ENCODE results near the gene SH3BP2.
"Not testable (repeated sequence)": the region's sequence is repeated elsewhere in the genome, so short reads cannot be mapped to it uniquely, and the experiment has no call there.

SH3BP2 gene

GRCh38 chr4:2762486-2763370, 30.2 kb upstream of the SH3BP2 start:
- H3K36me3 ChIP-seq (ENCODE audit: control insufficient read depth in 1 of 2, insufficient read depth in 2 of 2, low read length in 2 of 2); H3K4me3 ChIP-seq (ENCODE audit: low read depth, low read length); H3K14ac ChIP-seq (ENCODE audit: low read length); H3K23ac ChIP-seq (ENCODE audit: low read length); H3K9me3 ChIP-seq (ENCODE audit: insufficient read depth, low read depth, low read length); H4K8ac ChIP-seq (ENCODE audit: low read depth, low read length); H3K79me2 ChIP-seq (ENCODE audit: control insufficient read depth, insufficient read depth, low read length, poor library complexity); H3K18ac ChIP-seq (ENCODE audit: low read length); H2BK12ac ChIP-seq (ENCODE audit: low read length); H3K9ac ChIP-seq (ENCODE audit: low read length); H2BK5ac ChIP-seq (ENCODE audit: low read depth, low read length, poor library complexity); H2AFZ ChIP-seq (ENCODE audit: insufficient read depth, low read length, poor library complexity); H3K4ac ChIP-seq (ENCODE audit: low read depth, low read length); H3K27ac ChIP-seq (ENCODE audit: low read depth, low read length); H4K12ac ChIP-seq (ENCODE audit: low read depth, low read length); H3K79me1 ChIP-seq (ENCODE audit: low read length); H3K4me2 ChIP-seq (ENCODE audit: low read length); H3K27me3 ChIP-seq (ENCODE audit: insufficient read depth, low read length); H3K4me1 ChIP-seq (ENCODE audit: control insufficient read depth in 1 of 2, insufficient read depth in 2 of 2, low read length in 2 of 2); H2AK5ac ChIP-seq (ENCODE audit: low read length); DNase-seq; H2BK120ac ChIP-seq (ENCODE audit: insufficient read depth, low read length, poor library complexity): not testable (repeated sequence)
- no CpG with 5 or more reads among the region's 42 CpGs for WGBS (ENCODE audit: extremely low coverage, insufficient coverage, insufficient read length)
- H4K91ac ChIP-seq (ENCODE audit: low read depth, low read length), result peak overlapping the region; percentile 28

- Histone ChIP-seq H2AFZ (ENCODE audit: insufficient read depth, low read length, poor library complexity) (peak overlapping the region; percentile 79), H3K4me1 (ENCODE audit: control insufficient read depth in 1 of 2, insufficient read depth in 2 of 2, low read length in 2 of 2) (peaks cover 1 to 2% of the 10 kb centered on the region in 2 experiments), H3K9ac (ENCODE audit: low read length) (no peak overlapping the region), H3K23ac (ENCODE audit: low read length) (no peak overlapping the region), H2AK5ac (ENCODE audit: low read length) (peak overlapping the region; percentile 28), H4K8ac (ENCODE audit: low read depth, low read length) (peak overlapping the region; percentile 84), H3K27me3 (ENCODE audit: insufficient read depth, low read length) (no peaks in the 10 kb centered on the region), H3K18ac (ENCODE audit: low read length) (peak overlapping the region; percentile 65), H2BK12ac (ENCODE audit: low read length) (peak overlapping the region; percentile 3), H3K14ac (ENCODE audit: low read length) (peak overlapping the region; percentile 81), H2BK5ac (ENCODE audit: low read depth, low read length, poor library complexity) (no peak overlapping the region), H3K79me2 (ENCODE audit: control insufficient read depth, insufficient read depth, low read length, poor library complexity) (no peaks in the 10 kb centered on the region), H3K4ac (ENCODE audit: low read depth, low read length) (no peak overlapping the region), H3K79me1 (ENCODE audit: low read length) (no peaks in the 10 kb centered on the region), H3K27ac (ENCODE audit: low read depth, low read length) (no peak overlapping the region), H3K36me3 (ENCODE audit: control insufficient read depth in 1 of 2, insufficient read depth in 2 of 2, low read length in 2 of 2) (no peaks in the 10 kb centered on the region), H3K9me3 (ENCODE audit: insufficient read depth, low read depth, low read length) (no peaks in the 10 kb centered on the region), H3K4me3 (ENCODE audit: low read depth, low read length) (no peak overlapping the region), H4K91ac (ENCODE audit: low read depth, low read length) (peak overlapping the region; percentile 80), H2BK120ac (ENCODE audit: insufficient read depth, low read length, poor library complexity) (peak overlapping the region; percentile 28), H4K12ac (ENCODE audit: low read depth, low read length) (peak overlapping the region; percentile 86), H3K4me2 (ENCODE audit: low read length) (peak overlapping the region; percentile 68)
- no peak for DNase-seq
- no CpG with 5 or more reads among the region's 23 CpGs for WGBS (ENCODE audit: extremely low coverage, insufficient coverage, insufficient read length)
Observed at GRCh38 chr4:2763511-2763967, 29.3 kb upstream of the SH3BP2 start.

- Histone ChIP-seq H3K4me2 (ENCODE audit: low read length) (no peak overlapping the region), H2BK12ac (ENCODE audit: low read length) (no peak overlapping the region), H3K79me1 (ENCODE audit: low read length) (no peaks in the 10 kb centered on the region), H3K36me3 (ENCODE audit: control insufficient read depth in 1 of 2, insufficient read depth in 2 of 2, low read length in 2 of 2) (no peaks in the 10 kb centered on the region), H3K27me3 (ENCODE audit: insufficient read depth, low read length) (no peaks in the 10 kb centered on the region), H3K9me3 (ENCODE audit: insufficient read depth, low read depth, low read length) (no peaks in the 10 kb centered on the region), H2BK120ac (ENCODE audit: insufficient read depth, low read length, poor library complexity) (no peak overlapping the region), H2AK5ac (ENCODE audit: low read length) (no peak overlapping the region), H3K18ac (ENCODE audit: low read length) (no peak overlapping the region), H4K8ac (ENCODE audit: low read depth, low read length) (no peak overlapping the region), H2AFZ (ENCODE audit: insufficient read depth, low read length, poor library complexity) (no peak overlapping the region), H4K12ac (ENCODE audit: low read depth, low read length) (no peak overlapping the region), H3K79me2 (ENCODE audit: control insufficient read depth, insufficient read depth, low read length, poor library complexity) (no peaks in the 10 kb centered on the region), H3K14ac (ENCODE audit: low read length) (no peak overlapping the region), H3K9ac (ENCODE audit: low read length) (no peak overlapping the region), H3K23ac (ENCODE audit: low read length) (no peak overlapping the region), H3K4ac (ENCODE audit: low read depth, low read length) (no peak overlapping the region), H3K4me1 (ENCODE audit: control insufficient read depth in 1 of 2, insufficient read depth in 2 of 2, low read length in 2 of 2) (peaks cover 7% of the 10 kb centered on the region in 2 experiments), H3K27ac (ENCODE audit: low read depth, low read length) (no peak overlapping the region), H2BK5ac (ENCODE audit: low read depth, low read length, poor library complexity) (no peak overlapping the region), H3K4me3 (ENCODE audit: low read depth, low read length) (no peak overlapping the region), H4K91ac (ENCODE audit: low read depth, low read length) (no peak overlapping the region)
- DNase-seq, result no peak
- no CpG with 5 or more reads among the region's 12 CpGs for WGBS (ENCODE audit: extremely low coverage, insufficient coverage, insufficient read length)
Observed at GRCh38 chr4:2765832-2766526, 26.9 kb upstream of the SH3BP2 start.

- H2BK5ac ChIP-seq (ENCODE audit: low read depth, low read length, poor library complexity), result no peak overlapping the region
- H3K27me3 ChIP-seq (ENCODE audit: insufficient read depth, low read length), result no peaks in the 10 kb centered on the region
- DNase-seq, result no peak
- no peak overlapping the region for H4K12ac ChIP-seq (ENCODE audit: low read depth, low read length)
- no peak overlapping the region for H3K18ac ChIP-seq (ENCODE audit: low read length)
- no peaks in the 10 kb centered on the region for H3K36me3 ChIP-seq (ENCODE audit: control insufficient read depth in 1 of 2, insufficient read depth in 2 of 2, low read length in 2 of 2)
- H2AK5ac ChIP-seq (ENCODE audit: low read length), result no peak overlapping the region
- H3K4ac ChIP-seq (ENCODE audit: low read depth, low read length), result no peak overlapping the region
- H3K4me3 ChIP-seq (ENCODE audit: low read depth, low read length), result no peak overlapping the region
- H3K4me2 ChIP-seq (ENCODE audit: low read length), result no peak overlapping the region
- H3K4me1 ChIP-seq (ENCODE audit: control insufficient read depth in 1 of 2, insufficient read depth in 2 of 2, low read length in 2 of 2), result peaks cover 7 to 10% of the 10 kb centered on the region in 2 experiments
- no peak overlapping the region for H3K14ac ChIP-seq (ENCODE audit: low read length)
- H3K9ac ChIP-seq (ENCODE audit: low read length), result no peak overlapping the region
- H3K23ac ChIP-seq (ENCODE audit: low read length), result no peak overlapping the region
- H2AFZ ChIP-seq (ENCODE audit: insufficient read depth, low read length, poor library complexity), result no peak overlapping the region
- H3K27ac ChIP-seq (ENCODE audit: low read depth, low read length), result no peak overlapping the region
- H2BK12ac ChIP-seq (ENCODE audit: low read length), result no peak overlapping the region
- H3K79me2 ChIP-seq (ENCODE audit: control insufficient read depth, insufficient read depth, low read length, poor library complexity), result no peaks in the 10 kb centered on the region
- no CpG with 5 or more reads among the region's 5 CpGs for WGBS (ENCODE audit: extremely low coverage, insufficient coverage, insufficient read length)
- no peak overlapping the region for H4K8ac ChIP-seq (ENCODE audit: low read depth, low read length)
- H3K79me1 ChIP-seq (ENCODE audit: low read length), result no peaks in the 10 kb centered on the region
- H3K9me3 ChIP-seq (ENCODE audit: insufficient read depth, low read depth, low read length), result no peaks in the 10 kb centered on the region
- H2BK120ac ChIP-seq (ENCODE audit: insufficient read depth, low read length, poor library complexity), result no peak overlapping the region
- H4K91ac ChIP-seq (ENCODE audit: low read depth, low read length), result no peak overlapping the region
Observed at GRCh38 chr4:2767046-2767704, 25.7 kb upstream of the SH3BP2 start.
